Stimulated activated CD8-positive, alpha-beta memory T cell treated with anti-CD3 and anti-CD28 coated beads, Interleukin-15, amount 100 ng/mL, for 4 hours (primary cell): ENCODE results near the gene VILL.
"Not testable (repeated sequence)": the region's sequence is repeated elsewhere in the genome, so short reads cannot be mapped to it uniquely, and the experiment has no call there.

Experiments used
- DNase-seq, 2 donors: peaks; one replicate each; pipeline ENCODE4 v3.0.0-alpha.2; 2020; ENCODE audit warnings: low read depth in 2 of 2

VILL gene

GRCh38 chr3:38017445-38018295 lies 27.1 kb downstream of the VILL start:
- no peak for DNase-seq

GRCh38 chr3:38018296-38019266 lies 28.0 kb downstream of the VILL start:
- no peak for DNase-seq

DNA sequence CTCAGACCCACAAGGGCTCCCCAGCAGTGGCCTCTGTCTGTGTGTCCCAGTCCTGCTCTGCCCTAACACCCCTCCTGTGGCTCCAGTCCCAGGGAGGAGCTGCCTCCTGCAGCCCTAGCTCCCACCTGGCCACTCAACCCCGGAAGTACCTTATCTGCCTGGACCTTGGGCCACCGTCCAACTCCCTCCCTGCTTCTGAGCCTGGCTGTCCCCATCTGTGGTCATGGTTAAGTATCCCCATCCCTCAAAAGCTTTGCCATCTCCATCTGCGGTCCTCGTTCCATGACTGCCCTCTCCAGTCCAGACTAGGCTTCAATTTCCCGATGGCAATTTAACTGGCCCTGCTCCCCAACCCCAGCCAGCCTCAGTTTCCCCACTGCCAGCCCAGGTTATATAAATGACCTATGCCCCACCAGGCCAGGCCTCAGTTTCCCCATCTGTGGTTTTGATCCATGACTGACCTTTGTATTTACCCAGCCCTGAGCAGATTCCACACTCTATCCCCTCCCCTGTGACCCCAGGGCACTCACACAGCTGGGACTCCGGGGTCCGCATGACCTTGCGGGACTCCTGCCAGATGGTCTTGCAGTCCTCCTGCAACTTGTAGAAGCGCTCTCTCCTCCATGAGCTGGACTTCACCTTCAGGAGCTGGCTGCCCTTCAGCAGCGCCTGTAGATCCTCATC lies 29.2 kb downstream of the VILL start:
- DNase-seq: no peak

GRCh38 chr3:38020342-38020726 lies 29.7 kb downstream of the VILL start:
- no peak for DNase-seq

- DNase-seq: no peak
Measured at GRCh38 chr3:38021196-38021595, 30.6 kb downstream of the VILL start.

DNA sequence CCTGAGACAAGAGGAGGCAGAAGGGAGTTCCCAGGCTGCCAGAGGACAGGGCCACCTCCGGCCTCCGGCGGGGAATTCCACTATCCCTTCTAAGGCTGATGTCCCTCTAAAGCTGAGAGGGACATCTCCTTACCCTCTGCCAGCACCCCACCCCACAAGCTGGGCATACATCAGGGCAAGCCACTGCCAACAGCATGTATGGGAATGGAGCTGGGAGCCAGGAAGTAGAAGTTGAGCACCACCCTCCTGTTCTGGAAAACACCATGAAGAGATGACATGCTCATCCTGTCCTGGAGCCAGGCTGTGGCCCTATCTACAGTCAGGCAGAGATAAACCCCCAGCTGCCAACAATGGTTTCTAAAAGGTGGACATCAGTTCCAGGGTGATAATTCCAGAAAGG lies 31.7 kb downstream of the VILL start:
- no peak for DNase-seq

DNA sequence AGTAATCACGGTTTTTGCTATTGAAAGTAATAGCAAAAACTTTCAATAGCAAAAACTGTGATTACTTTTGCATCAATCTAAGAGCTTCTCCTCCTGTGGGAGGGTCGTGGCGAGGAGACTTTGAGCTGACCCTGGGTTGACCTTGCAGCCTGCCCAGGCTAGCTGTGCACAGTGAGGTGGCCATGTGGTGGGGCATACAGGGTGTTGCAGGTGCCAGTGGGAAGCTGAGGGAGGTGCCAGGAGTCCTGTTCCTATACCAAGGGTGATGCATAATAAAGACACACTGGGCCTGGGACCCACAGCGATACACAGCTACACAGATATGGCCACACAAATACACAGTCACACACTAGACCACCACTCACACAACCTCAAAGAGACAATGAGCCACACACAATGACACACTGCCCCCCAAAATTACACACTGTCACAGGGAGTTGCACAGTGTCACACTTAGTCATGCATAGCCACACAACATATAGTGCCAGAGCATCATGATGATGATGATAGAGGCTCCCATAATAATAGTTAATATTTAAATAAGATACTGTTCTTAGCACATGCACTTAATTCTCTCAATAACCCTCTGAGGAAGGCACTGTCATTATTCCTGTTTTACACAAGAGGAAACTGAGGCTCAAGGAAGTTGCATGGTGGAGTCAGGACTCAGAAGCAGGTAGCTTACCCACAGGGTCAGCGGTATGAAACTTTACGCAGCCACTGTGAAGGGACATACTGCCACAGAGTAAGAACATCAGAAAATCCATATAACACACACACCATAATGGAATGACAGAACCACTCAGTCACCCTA lies 32.5 kb downstream of the VILL start:
- DNase-seq: no peak

DNA sequence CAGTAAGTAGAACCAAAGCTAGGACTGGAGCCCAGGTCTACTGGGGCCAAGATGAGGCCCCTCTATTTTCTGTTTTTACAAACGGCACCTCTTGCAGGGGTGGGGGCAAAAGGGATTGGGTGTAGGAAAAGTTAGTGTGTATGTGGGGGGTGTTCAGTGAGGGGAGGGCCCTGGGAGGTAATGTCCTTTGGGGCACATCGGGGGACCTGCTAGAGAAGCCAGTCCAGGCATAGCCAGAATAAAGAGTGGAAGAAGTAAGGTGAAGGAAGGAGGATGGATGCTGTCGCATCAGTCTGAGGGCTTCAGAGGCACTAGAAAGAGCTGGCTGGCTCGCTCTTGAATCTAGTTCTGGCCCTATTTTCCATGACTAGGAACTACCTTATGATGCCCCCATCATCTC lies 36.3 kb downstream of the VILL start:
- no peak for DNase-seq

DNA sequence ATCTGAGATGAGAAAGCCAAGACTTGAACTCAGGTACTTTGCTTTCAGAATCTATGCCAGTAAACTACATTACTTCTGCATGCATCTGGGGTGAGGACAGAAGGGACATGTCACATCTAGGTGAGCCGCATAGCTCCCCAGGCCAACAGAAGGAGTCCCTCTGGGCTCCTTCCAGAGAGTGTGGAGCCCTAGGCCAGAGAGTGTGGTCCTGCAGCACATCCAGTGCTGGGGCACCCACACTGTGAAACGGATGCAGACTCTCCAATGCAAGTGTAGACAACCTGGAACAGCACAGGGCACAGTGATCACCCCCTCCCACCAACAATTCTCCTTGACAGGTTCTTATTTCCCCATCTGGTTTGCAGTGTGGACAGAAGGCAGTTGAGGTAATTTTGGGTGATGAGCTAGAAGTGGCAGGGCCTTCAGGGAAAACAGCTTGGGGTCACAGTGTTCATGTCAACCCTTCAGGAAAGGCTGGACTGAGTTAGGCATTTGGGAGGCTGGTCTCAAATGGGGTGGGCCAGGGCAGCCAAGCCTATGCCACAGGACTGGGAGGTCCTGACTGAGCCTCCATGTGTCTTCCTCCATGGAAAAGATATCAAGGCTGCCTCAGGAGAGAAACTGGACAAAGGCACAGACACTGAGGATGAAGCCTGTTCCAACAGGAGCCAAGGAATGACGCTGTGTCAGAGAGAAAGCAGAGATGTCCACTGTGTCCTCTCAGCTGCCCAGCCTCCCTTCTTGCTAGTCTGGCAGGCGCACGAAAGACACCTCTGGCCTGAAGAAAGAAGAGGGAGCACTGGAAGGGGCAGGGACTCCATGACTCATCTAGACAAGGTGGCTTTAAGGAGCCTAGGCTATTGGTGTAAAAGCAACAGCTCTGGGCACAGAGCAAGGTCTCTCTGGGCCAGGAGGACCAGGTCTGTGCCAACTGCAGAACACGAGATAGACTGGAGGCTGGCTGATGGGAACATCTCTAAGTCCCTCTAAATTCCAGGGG lies 37.2 kb downstream of the VILL start:
- DNase-seq: no peak

GRCh38 chr3:38028621-38029361 lies 38.2 kb downstream of the VILL start:
- no peak for DNase-seq

DNA sequence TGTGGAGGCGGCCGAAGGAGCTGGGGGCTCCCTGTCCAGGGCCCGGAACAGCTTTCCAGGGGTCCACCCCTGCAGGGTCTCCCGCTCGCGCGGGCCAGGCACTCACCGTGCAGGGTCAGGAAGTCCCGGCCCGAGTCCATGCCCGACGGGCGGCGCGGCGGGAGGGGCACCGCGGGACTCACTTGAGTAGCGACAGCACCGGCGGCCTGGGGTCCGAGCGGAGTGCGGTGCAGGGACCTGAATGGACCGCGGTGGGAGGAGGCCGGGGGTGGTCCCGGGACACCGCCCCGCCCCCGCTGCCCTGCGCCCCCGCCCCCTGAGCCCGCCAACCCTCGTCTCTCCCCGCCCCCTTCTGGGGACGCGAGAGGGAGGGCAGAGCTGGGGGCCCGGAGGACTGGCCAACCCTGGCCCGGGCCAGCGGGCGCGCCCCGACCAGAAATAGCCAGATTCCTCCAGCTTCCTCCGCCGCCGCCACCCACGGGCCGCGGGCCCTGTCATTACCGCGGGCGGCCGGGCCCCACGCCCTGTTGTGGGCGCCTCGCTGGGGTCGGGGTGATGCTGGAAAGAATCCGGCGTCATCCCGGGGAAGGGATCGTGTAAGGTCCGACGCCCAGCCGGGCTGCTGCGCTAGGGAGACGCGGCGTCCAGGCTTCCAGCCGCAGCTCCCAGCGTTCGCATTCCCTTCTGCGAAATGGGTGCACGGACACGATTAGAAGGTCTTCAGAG lies 39.0 kb downstream of the VILL start, which contains the start of gene PLCD1:
Gene PLCD1, minus strand, starts transcription at position 243 of the 726 bp plus-strand sequence. Its CDS starts 103 bp downstream, at position 140.
- DNase-seq: no peak

DNA sequence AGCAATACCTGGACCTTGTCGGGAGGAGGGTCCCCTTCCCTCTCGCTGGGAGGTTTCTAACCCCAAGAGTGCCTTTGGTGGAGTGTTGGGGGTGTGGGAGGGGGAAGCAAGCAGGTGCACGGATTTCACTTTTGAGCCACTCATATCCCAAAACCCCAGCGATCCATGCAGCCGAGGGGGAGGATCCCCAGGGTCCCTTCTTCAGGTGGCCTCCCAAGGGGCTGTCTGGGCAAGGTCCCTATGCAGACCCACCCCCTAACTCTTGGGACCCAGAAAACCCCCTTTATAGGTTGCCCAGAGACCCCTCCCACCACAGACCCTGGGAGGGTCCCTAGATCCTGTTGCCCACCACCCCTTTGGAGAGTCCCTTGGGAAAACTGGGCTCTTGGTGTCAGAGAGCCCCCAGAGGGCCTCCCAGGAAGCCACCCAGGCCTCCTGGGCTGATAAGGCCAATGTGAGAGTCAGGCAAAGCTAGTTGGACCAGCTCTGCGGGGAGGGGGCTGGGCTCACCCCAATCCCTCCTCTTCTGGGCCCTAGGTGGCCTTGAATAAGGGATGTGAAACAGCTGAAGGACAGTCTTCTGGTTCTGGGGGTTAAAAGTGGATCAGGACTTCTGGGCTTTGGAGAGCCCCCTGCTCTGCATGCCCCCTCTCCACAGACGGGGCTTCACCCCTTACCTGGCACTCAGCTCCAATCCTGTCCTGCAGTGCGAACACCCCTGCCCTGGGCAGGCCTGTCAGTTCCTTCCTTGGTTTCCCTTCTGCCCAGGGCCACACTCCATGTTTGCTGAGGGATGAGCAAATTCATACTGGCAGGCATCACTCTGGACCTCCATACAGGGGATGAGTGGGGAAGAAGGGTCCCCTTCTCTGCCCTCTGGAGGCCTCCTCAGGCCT lies 39.8 kb downstream of the VILL start:
- DNase-seq: no peak

- DNase-seq: no peak
Measured at GRCh38 chr3:38031022-38031994, 40.7 kb downstream of the VILL start.

- no peak for DNase-seq
Measured at GRCh38 chr3:38032328-38032865, 41.8 kb downstream of the VILL start.

DNA sequence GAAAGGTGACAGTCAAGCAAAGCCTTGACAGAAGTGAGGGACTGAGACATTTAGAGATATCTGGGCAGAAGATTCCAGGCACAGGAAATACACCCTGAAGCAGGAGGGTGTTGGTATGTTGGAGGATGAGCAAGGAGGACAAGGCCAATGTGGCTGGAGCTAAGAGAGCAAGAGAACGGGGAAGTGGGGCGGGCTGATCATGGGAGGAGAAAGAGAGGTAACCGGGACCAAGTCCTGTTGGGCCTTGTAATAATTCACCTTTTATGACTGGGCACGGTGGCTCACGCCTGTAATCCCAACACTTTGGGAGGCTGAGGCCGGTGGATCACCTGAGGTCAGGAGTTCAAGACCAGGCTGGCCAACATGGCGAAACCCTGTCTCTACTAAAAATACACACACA lies 43.0 kb downstream of the VILL start:
- DNase-seq: not testable (repeated sequence)

GRCh38 chr3:38034335-38034734 lies 43.7 kb downstream of the VILL start:
- DNase-seq: not testable (repeated sequence)
